Skeletal muscle satellite cell (primary cell): ENCODE results near the gene ELMO2.
"Not testable (repeated sequence)": the region's sequence is repeated elsewhere in the genome, so short reads cannot be mapped to it uniquely, and the experiment has no call there.

Experiments used
- H3K27me3 ChIP-seq: 2 replicates; pipeline ENCODE4 v1.7.0; 2013; ENCODE audit warnings: low read length; ENCODE audit not compliant: control insufficient read depth, insufficient read depth
- H3K36me3 ChIP-seq: 2 replicates; pipeline ENCODE4 v1.7.0; 2013; ENCODE audit warnings: mild to moderate bottlenecking, control low read depth, low read length; ENCODE audit not compliant: insufficient read depth
- H3K4me1 ChIP-seq: 2 replicates; pipeline ENCODE4 v1.7.0; 2013; ENCODE audit warnings: low read length; ENCODE audit not compliant: control insufficient read depth, insufficient read depth
- H3K4me2 ChIP-seq: 2 replicates; pipeline ENCODE4 v1.7.0; 2013; ENCODE audit warnings: mild to moderate bottlenecking, low read length
- H3K4me3 ChIP-seq: 2 replicates; pipeline ENCODE4 v1.7.0; 2013; ENCODE audit warnings: low read length
- H3K9ac ChIP-seq: 2 replicates; pipeline ENCODE4 v1.7.0; 2013; ENCODE audit warnings: mild to moderate bottlenecking, low read depth, low read length, moderate library complexity
- H3K9me3 ChIP-seq: replicated peaks from 2 replicates; pipeline ENCODE4 v1.7.0; 2013; ENCODE audit warnings: mild to moderate bottlenecking, control low read depth, low read length

The ELMO2 gene

GRCh38 chr20:46401478-46401860 lies 4.9 kb downstream of the ELMO2 start:
- H3K9me3 ChIP-seq = no peaks in the 10 kb centered on the region
- H3K4me1 ChIP-seq = peaks cover 33% of the 10 kb centered on the region
- peak overlapping the region; percentile 75 for H3K4me2 ChIP-seq
- peak overlapping the region; percentile 59 for H3K9ac ChIP-seq
- H3K36me3 ChIP-seq = peaks cover 5% of the 10 kb centered on the region
- H3K27me3 ChIP-seq = no peaks in the 10 kb centered on the region
- peak overlapping the region; percentile 53 for H3K4me3 ChIP-seq

- H3K36me3 ChIP-seq = peaks cover 9% of the 10 kb centered on the region
These were observed 5.5 kb downstream of the ELMO2 start for GRCh38 chr20:46400828-46401477.

GRCh38 chr20:46400253-46400652 lies 6.2 kb downstream of the ELMO2 start:
- Histone ChIP-seq H3K4me3 (peak overlapping the region; percentile 53), H3K27me3 (no peaks in the 10 kb centered on the region), H3K4me2 (peak overlapping the region; percentile 75), H3K4me1 (peaks cover 31% of the 10 kb centered on the region), H3K36me3 (peaks cover 14% of the 10 kb centered on the region), H3K9me3 (no peaks in the 10 kb centered on the region), H3K9ac (peak overlapping the region; percentile 59)

More at GRCh38 chr20:46400828-46401477, 5.5 kb downstream of the ELMO2 start:
- H3K4me2 ChIP-seq = peak overlapping the region; percentile 75
- H3K9ac ChIP-seq = peak overlapping the region; percentile 59
- no peaks in the 10 kb centered on the region for H3K9me3 ChIP-seq
- peaks cover 33% of the 10 kb centered on the region for H3K4me1 ChIP-seq
- H3K27me3 ChIP-seq = no peaks in the 10 kb centered on the region
- H3K4me3 ChIP-seq = peak overlapping the region; percentile 53

GRCh38 chr20:46399401-46399800 lies 7.0 kb downstream of the ELMO2 start:
- H3K4me2 ChIP-seq = no peak overlapping the region
- H3K9ac ChIP-seq = no peak overlapping the region
- no peak overlapping the region for H3K4me3 ChIP-seq
- H3K36me3 ChIP-seq = peaks cover 20% of the 10 kb centered on the region
- no peaks in the 10 kb centered on the region for H3K27me3 ChIP-seq
- H3K9me3 ChIP-seq = no peaks in the 10 kb centered on the region
- peaks cover 26% of the 10 kb centered on the region for H3K4me1 ChIP-seq

- Histone ChIP-seq H3K27me3 (no peaks in the 10 kb centered on the region), H3K4me1 (peaks cover 26% of the 10 kb centered on the region), H3K9ac (no peak overlapping the region), H3K36me3 (peaks cover 25% of the 10 kb centered on the region), H3K9me3 (no peaks in the 10 kb centered on the region), H3K4me2 (no peak overlapping the region), H3K4me3 (no peak overlapping the region)
These were observed 7.5 kb downstream of the ELMO2 start for GRCh38 chr20:46398963-46399362.

GRCh38 chr20:46396052-46396740 lies 10.2 kb downstream of the ELMO2 start:
- H3K9me3 ChIP-seq = no peaks in the 10 kb centered on the region

GRCh38 chr20:46394872-46395760 lies 11.3 kb downstream of the ELMO2 start:
- Histone ChIP-seq H3K27me3 (no peaks in the 10 kb centered on the region), H3K4me3 (no peak overlapping the region), H3K9ac (no peak overlapping the region), H3K4me2 (no peak overlapping the region), H3K4me1 (peaks cover 7% of the 10 kb centered on the region), H3K9me3 (no peaks in the 10 kb centered on the region), H3K36me3 (peaks cover 50% of the 10 kb centered on the region)

More at GRCh38 chr20:46396052-46396740, 10.2 kb downstream of the ELMO2 start:
- Histone ChIP-seq H3K4me3 (no peak overlapping the region), H3K9ac (no peak overlapping the region), H3K4me1 (peaks cover 17% of the 10 kb centered on the region), H3K4me2 (no peak overlapping the region), H3K36me3 (peaks cover 50% of the 10 kb centered on the region), H3K27me3 (no peaks in the 10 kb centered on the region)

- H3K4me2 ChIP-seq = no peak overlapping the region
- H3K27me3 ChIP-seq = no peaks in the 10 kb centered on the region
- H3K36me3 ChIP-seq = peaks cover 50% of the 10 kb centered on the region
- no peak overlapping the region for H3K9ac ChIP-seq
- H3K4me1 ChIP-seq = no peaks in the 10 kb centered on the region
- H3K9me3 ChIP-seq = no peaks in the 10 kb centered on the region
- H3K4me3 ChIP-seq = no peak overlapping the region
These were observed 12.4 kb downstream of the ELMO2 start for GRCh38 chr20:46393967-46394366.

- Histone ChIP-seq H3K9me3 (no peaks in the 10 kb centered on the region), H3K4me1 (no peaks in the 10 kb centered on the region), H3K27me3 (no peaks in the 10 kb centered on the region), H3K4me2 (no peak overlapping the region), H3K9ac (no peak overlapping the region), H3K36me3 (peaks cover 74% of the 10 kb centered on the region), H3K4me3 (no peak overlapping the region)
These were observed 17.5 kb downstream of the ELMO2 start for GRCh38 chr20:46388937-46389336.

GRCh38 chr20:46388201-46388836 lies 18.1 kb downstream of the ELMO2 start:
- H3K4me1 ChIP-seq = no peaks in the 10 kb centered on the region
- H3K36me3 ChIP-seq = peaks cover 73% of the 10 kb centered on the region

GRCh38 chr20:46387054-46387453 lies 19.4 kb downstream of the ELMO2 start:
- not testable (repeated sequence) for H3K4me3 ChIP-seq
- peaks cover 72% of the 10 kb centered on the region for H3K36me3 ChIP-seq

More at GRCh38 chr20:46388201-46388836, 18.1 kb downstream of the ELMO2 start:
- H3K4me2 ChIP-seq = no peak overlapping the region
- H3K9me3 ChIP-seq = no peaks in the 10 kb centered on the region
- H3K27me3 ChIP-seq = no peaks in the 10 kb centered on the region
- no peak overlapping the region for H3K4me3 ChIP-seq
- H3K9ac ChIP-seq = no peak overlapping the region

More at GRCh38 chr20:46387054-46387453, 19.4 kb downstream of the ELMO2 start:
- not testable (repeated sequence) for H3K4me1 ChIP-seq, H3K9ac ChIP-seq, H3K4me2 ChIP-seq, H3K9me3 ChIP-seq, H3K27me3 ChIP-seq
